GM19023 (cell line): ENCODE data around the gene MOCS2.

Experiments
- ATAC-seq: cut with Tn5 transposase; IDR thresholded peaks from one replicate; pipeline ENCODE4 v1.9.1; 2021; ENCODE audit warnings: mild to moderate bottlenecking, moderate library complexity; ENCODE audit not compliant: unreplicated experiment

The MOCS2 gene

DNA sequence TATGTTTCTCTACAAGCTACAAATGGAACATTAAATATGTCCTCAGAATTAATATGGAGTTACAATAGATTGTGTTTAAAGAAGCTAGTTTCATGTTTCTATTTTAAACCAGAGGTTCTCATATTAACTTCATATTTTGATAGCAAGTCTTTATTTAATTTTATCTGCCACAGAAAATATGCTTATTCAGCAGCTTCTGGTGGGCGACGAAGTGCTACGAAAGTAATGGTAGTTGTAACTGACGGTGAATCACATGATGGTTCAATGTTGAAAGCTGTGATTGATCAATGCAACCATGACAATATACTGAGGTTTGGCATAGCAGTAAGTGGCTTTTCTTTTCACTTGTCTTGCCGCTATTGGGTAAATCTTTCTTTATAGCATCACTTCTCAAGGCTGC lies 54.2 kb downstream of the MOCS2 start:
- no peak for ATAC-seq

DNA sequence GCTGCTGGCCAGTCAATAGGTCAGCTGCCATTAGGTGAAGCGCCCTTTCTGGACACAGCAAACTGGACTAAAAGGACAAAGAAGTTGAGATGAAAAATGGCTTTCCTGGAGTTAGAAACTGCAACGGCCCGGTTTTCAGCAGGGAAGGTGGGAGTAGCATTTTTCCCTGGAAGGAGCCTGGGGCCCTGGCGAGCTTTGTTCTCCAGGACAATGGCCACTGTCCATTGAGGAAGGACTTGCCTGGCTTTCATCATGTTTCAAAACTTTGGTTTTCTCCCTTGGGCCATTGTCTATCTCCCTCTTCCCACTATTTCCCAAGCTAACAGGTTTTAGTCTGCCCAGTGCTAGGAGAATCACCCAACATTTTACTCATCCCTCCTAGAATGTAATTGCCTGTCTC lies 56.2 kb downstream of the MOCS2 start:
- ATAC-seq, result no peak

DNA sequence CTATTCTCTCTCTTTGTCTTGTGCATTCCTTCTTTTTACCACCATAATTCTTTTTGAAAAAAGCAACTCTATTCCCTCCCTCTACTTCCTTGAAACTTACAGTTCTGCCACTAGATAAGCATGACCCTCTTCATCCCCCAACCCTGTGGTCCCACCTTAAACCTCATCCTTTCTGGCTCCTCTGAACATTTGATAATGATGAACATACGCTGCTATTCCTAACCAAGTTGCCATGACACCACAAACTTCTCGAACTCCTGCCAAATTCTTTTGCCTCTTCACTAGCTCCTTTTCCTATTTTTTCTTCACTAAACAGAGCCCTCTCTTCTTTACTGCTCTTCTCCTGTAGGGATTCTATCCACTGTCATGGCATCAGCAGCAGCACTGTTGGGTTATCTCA lies 57.1 kb downstream of the MOCS2 start:
- ATAC-seq, result no peak

DNA sequence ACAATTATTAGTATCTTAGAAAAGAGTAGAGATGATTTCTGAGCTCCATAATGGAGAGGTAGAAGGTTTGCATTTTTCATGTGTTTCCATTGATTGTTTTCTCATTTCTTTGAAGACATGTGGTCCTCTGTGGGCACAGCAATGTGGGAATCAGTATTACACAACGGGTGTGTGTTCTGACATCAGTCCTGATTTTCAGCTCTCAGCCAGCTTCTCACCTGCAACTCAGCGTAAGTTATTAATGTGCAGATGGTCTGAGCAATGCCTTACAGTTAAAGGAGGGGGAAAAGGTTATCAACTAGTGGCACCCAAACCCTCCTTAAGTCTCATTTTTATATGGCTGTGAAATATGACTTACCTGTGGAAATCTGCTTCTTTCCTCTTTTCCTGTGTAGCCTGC lies 61.3 kb downstream of the MOCS2 start:
- ATAC-seq, result no peak
